HepG2 (cell line): ENCODE results near the gene MARF1. TPM values are rescaled to one million over a fixed set of nuclear protein-coding genes. Genes with fewer than 3 reads are reported as not detected.
A peak's percentile ranks its signal among the peaks of the same experiment; 100 is the strongest.

Source experiments
- ATAC-seq: fragments of 200-7000 bp; cut with Tn5 transposase; 3 replicates; pipeline ENCODE4 v1.9.1; 2020; ENCODE audit warnings: mild to moderate bottlenecking, moderate library complexity
- BruUV-seq: library from RNA; stranded (reverse); fragments of 400-500 nt; replicated peaks from 2 replicates; lab custom pipeline; 2021; lab: Mats Ljungman, UMichigan
- CTCF ChIA-PET: fragments of 300-600 bp; formaldehyde crosslinking; extraction: SDS; loops from one replicate; lab custom pipeline; 2021; ENCODE audit warnings: low total read pairs, inconsistent platforms, low intra/inter-chr PET ratio; lab: Yijun Ruan, JAX
- POLR2A ChIA-PET: fragments of 350-600 bp; sonication (Branson Sonifier 250); formaldehyde crosslinking; loops from one replicate; lab custom pipeline; 2020; ENCODE audit warnings: antibody characterized with exemption, inconsistent platforms; lab: Yijun Ruan, JAX
- DNase-seq: peaks from one replicate; pipeline ENCODE4 v3.0.0-alpha.2; 2015; ENCODE audit warnings: low spot score
- FAIRE-seq: peaks from 3 replicates; lab custom pipeline; 2011; peaks lifted over from hg19 to GRCh38; lab: Jason Lieb, UNC
- H2AFZ ChIP-seq: one replicate; pipeline ENCODE4 v1.6.1; 2011; ENCODE audit warnings: low read length, inconsistent platforms
- H3K27ac ChIP-seq: fragments of 300-600 bp; 3 replicates; pipeline ENCODE4 v1.8.0; 2011; ENCODE audit warnings: mixed run types, mild to moderate bottlenecking, mixed read lengths, low read length, inconsistent platforms; ENCODE audit not compliant: insufficient read depth; ENCODE audit errors: extremely low read length
- H3K27me3 ChIP-seq, 2 experiments: fragments of 200-600 bp in 1 of 2; 2 replicates in 1 of 2; 3 replicates in 1 of 2; pipeline versions ENCODE4 v1.6.0 to v1.8.0; 2011; ENCODE audit warnings: low read length in 2 of 2, mild to moderate bottlenecking in 2 of 2, moderate library complexity in 2 of 2, inconsistent platforms in 1 of 2; ENCODE audit not compliant: insufficient read depth in 2 of 2, control insufficient read depth in 1 of 2
- H3K36me3 ChIP-seq, 2 experiments: fragments of 200-600 bp in 1 of 2; replicated peaks in 1 of 2; 2 replicates in 1 of 2; 3 replicates in 1 of 2; pipeline versions ENCODE4 v1.5.1 to v1.8.0; 2011; ENCODE audit warnings: low read length in 2 of 2, inconsistent platforms in 1 of 2; ENCODE audit not compliant: insufficient read depth in 2 of 2, control insufficient read depth in 1 of 2
- H3K4me1 ChIP-seq: 2 replicates; pipeline ENCODE4 v1.5.1; 2012; ENCODE audit warnings: low read length, inconsistent platforms; ENCODE audit not compliant: insufficient read depth
- H3K4me2 ChIP-seq: 2 replicates; pipeline ENCODE4 v1.6.0; 2011; ENCODE audit warnings: low read depth, low read length, inconsistent platforms
- H3K4me3 ChIP-seq, 3 experiments: fragments of 200-600 bp in 1 of 3; sonication (generic), shearing (Covaris generic) in 1 of 3; replicated peaks in 1 of 3; 2 replicates each; pipeline ENCODE4 v1.5.1; 2011 to 2016; ENCODE audit warnings: low read length in 3 of 3, inconsistent platforms in 2 of 3, low read depth in 2 of 3, mild to moderate bottlenecking in 2 of 3, control low read depth in 1 of 3, mixed read lengths in 1 of 3; ENCODE audit not compliant: insufficient read depth in 1 of 3
- H3K79me2 ChIP-seq: one replicate; pipeline ENCODE4 v1.6.1; 2011; ENCODE audit warnings: low read length, inconsistent platforms; ENCODE audit not compliant: insufficient read depth
- H3K9ac ChIP-seq: 2 replicates; pipeline ENCODE4 v1.6.0; 2011; ENCODE audit warnings: mild to moderate bottlenecking, low read depth, low read length, inconsistent platforms; ENCODE audit not compliant: insufficient read depth
- H3K9me3 ChIP-seq: 2 replicates; pipeline ENCODE4 v1.5.1; 2012; ENCODE audit warnings: mild to moderate bottlenecking, low read length
- H4K20me1 ChIP-seq: 2 replicates; pipeline ENCODE4 v1.6.0; 2011; ENCODE audit warnings: inconsistent platforms, mild to moderate bottlenecking, low read length, moderate library complexity; ENCODE audit not compliant: insufficient read depth
- DNMT1 ChIP-seq: sonication (generic); formaldehyde crosslinking; IDR thresholded peaks from 2 replicates; pipeline ENCODE4 v1.5.1; 2020; ENCODE audit warnings: mild to moderate bottlenecking, missing genetic modification reagents
- DZIP1 ChIP-seq: sonication (generic); formaldehyde crosslinking; IDR thresholded peaks from 2 replicates; pipeline ENCODE4 v1.5.0; 2020; ENCODE audit warnings: mild to moderate bottlenecking, missing genetic modification reagents
- MATR3 ChIP-seq: sonication (generic); formaldehyde crosslinking; IDR thresholded peaks from 2 replicates; pipeline ENCODE4 v1.4.0; 2020; ENCODE audit warnings: missing genetic modification reagents
- MYPOP ChIP-seq: sonication (generic); formaldehyde crosslinking; IDR thresholded peaks from 2 replicates; pipeline ENCODE4 v1.8.1; 2023; ENCODE audit warnings: mild to moderate bottlenecking, moderate library complexity, missing genetic modification reagents
- SKI ChIP-seq: fragments of 450-650 bp; IDR thresholded peaks from one replicate; pipeline ENCODE4 v1.6.1; 2018; ENCODE audit warnings: mild to moderate bottlenecking; ENCODE audit not compliant: partially characterized antibody
- SMC3 ChIP-seq: IDR thresholded peaks from 2 replicates; pipeline ENCODE4 v1.6.1; 2011; ENCODE audit warnings: low read length, improper control_type of control experiment
- SNAI1 ChIP-seq: sonication (generic); formaldehyde crosslinking; IDR thresholded peaks from 2 replicates; pipeline ENCODE4 v1.5.0; 2020; ENCODE audit warnings: mild to moderate bottlenecking, missing genetic modification reagents, borderline replicate concordance
- SSRP1 ChIP-seq: IDR thresholded peaks from 2 replicates; pipeline ENCODE4 v1.6.1; 2016; ENCODE audit warnings: control low read depth
- ZNF333 ChIP-seq: sonication (generic); formaldehyde crosslinking; IDR thresholded peaks from 2 replicates; pipeline ENCODE4 v1.4.0; 2020; ENCODE audit warnings: mild to moderate bottlenecking, missing genetic modification reagents, borderline replicate concordance
- ZNF574 ChIP-seq: sonication (generic); formaldehyde crosslinking; IDR thresholded peaks from 2 replicates; pipeline ENCODE4 v1.4.0; 2020; ENCODE audit warnings: missing genetic modification reagents
- ZNF609 ChIP-seq: sonication (generic); formaldehyde crosslinking; IDR thresholded peaks from 2 replicates; pipeline ENCODE4 v1.4.0; 2020; ENCODE audit warnings: mild to moderate bottlenecking, missing genetic modification reagents, borderline replicate concordance
- ZNF878 ChIP-seq: sonication (generic); formaldehyde crosslinking; IDR thresholded peaks from 2 replicates; pipeline ENCODE4 v1.8.1; 2023; ENCODE audit warnings: mild to moderate bottlenecking, missing genetic modification reagents, moderate library complexity
- WGBS: methylation state at CpG from one replicate; pipeline ENCODE4 v1.1.6; 2017; ENCODE audit warnings: low lambda C conversion rate; 5-methylcytosine and 5-hydroxymethylcytosine counted together
- in situ Hi-C: cut with HindIII; loops from 2 replicates; pipeline ENCODE4 v1.10.0; 2017; ENCODE audit warnings: low pct_unique_long_range_greater_than_20kb; ENCODE audit not compliant: extremely low pct_ligation_motif_present
- intact Hi-C: fragments of 100-400 bp; cut with micrococcal nuclease; formaldehyde crosslinking; loops from one replicate; pipeline ENCODE4 v1.10.0; 2022; ENCODE audit not compliant: unreplicated experiment
- polyA plus RNA-seq, 8 experiments: library from polyadenylated mRNA; depleted of rRNA in 3 of 8; stranded (reverse) in 7 of 8; unstranded in 1 of 8; fragments of >200 nt; fragmentation: Illumina TruSeq in 4 of 8; extraction: Trizol in 4 of 8; gene quantifications; 2 replicates each; pipeline versions ENCODE4 v1.2.1 to v1.2.3, GENCODE V29; 2011 to 2016; ENCODE audit warnings: low read depth in 4 of 8, missing spikeins in 1 of 8, mixed read lengths in 1 of 8; ENCODE audit not compliant: insufficient read depth in 1 of 8
- total RNA-seq, 5 experiments: library from RNA; depleted of rRNA; stranded (reverse); fragments of >200 nt; fragmentation: Illumina TruSeq; extraction: Trizol; gene quantifications; 2 replicates each; pipeline ENCODE4 v1.2.3, GENCODE V29; 2016; ENCODE audit warnings: low read depth in 1 of 5

The MARF1 gene
- total and polyA plus RNA-seq, 2 of the 13 experiments (the other 11 are each of a cell fraction or from before 2014, with no cell fraction given) = 8.7 to 20.7 TPM

GRCh38 chr16:15671530-15672117 is 28.7 kb upstream of the MARF1 start:
- H3K79me2 ChIP-seq = peaks cover 17% of the 10 kb centered on the region
- peaks cover 63% of the 10 kb centered on the region for H3K4me1 ChIP-seq
- DNase-seq (no peak), ATAC-seq (no peak), FAIRE-seq (no peak)
- peak overlapping the region; percentile 62 for H3K27ac ChIP-seq
- H3K36me3 ChIP-seq = peaks cover 43 to 56% of the 10 kb centered on the region in 2 experiments
- H3K27me3 ChIP-seq = no peaks in the 10 kb centered on the region
- peak overlapping the region; percentile 64; the same call in 1 of the 2 replicates for H3K9ac ChIP-seq
- intact Hi-C loops (loop anchor here (1.0 to 2.0 kb wide), 2 partner anchors 21 to 28 kb away; partner anchors contain the start of genes MARF1 and NDE1), in situ Hi-C loops (no loop called here)
- CTCF ChIA-PET = no interaction called here
- BruUV-seq = no TSS peak
- no peak overlapping the region for H3K4me3 ChIP-seq
- H3K9me3 ChIP-seq = no peaks in the 10 kb centered on the region
- H2AFZ ChIP-seq = no peak overlapping the region
- peak overlapping the region; percentile 70; the same call in 1 of the 2 replicates for H3K4me2 ChIP-seq
- 95% methylated on average over 8 of the region's 8 CpGs for WGBS
- H4K20me1 ChIP-seq = no peaks in the 10 kb centered on the region
- POLR2A ChIA-PET = interaction anchor here (1.1 to 4.8 kb wide), 6 partner anchors 9 to 95 kb away, joined by 3 to 53 read pairs (median 8); partner anchors contain the start of gene MARF1
- TF ChIP-seq ZNF574 (no peak), SKI (no peak), ZNF333 (CRISPR knock-in tag) (no peak), DNMT1 (CRISPR knock-in tag) (no peak), MATR3 (CRISPR knock-in tag) (no peak), DZIP1 (peak; percentile 28; the same call in 1 of the 2 replicates), SSRP1 (CRISPR knock-in tag) (no peak), SMC3 (no peak), SNAI1 (CRISPR knock-in tag) (no peak), MYPOP (CRISPR knock-in tag) (0 out of 2 replicates have a peak, but pooled peaks have one; percentile 20), ZNF878 (CRISPR knock-in tag) (peak; percentile 28; the same call in 1 of the 2 replicates), ZNF609 (CRISPR knock-in tag) (0 out of 2 replicates have a peak, but pooled peaks have one; percentile 6)
